ENCODE data around the gene TBC1D22A. TPM values are rescaled to one million over a fixed set of nuclear protein-coding genes. Genes with fewer than 3 reads are reported as not detected.

The TBC1D22A gene
- polyA plus RNA-seq, 1 donor (not counting 4 experiments of a cell fraction or from before 2014, with no cell fraction given), result 20.9 TPM

- no peaks in the 10 kb centered on the region for H3K9me3 ChIP-seq (ENCODE audit: control insufficient read depth, low read depth, low read length)
- H3K9ac ChIP-seq (ENCODE audit: control insufficient read depth, extremely low read depth, insufficient read depth, low read length), result no peak overlapping the region
- dilution Hi-C loops (cut with MboI; ENCODE audit: extremely low pct_ligation_motif_present, low sequenced_read_pairs), result no loop called here
- peaks cover 5 to 7% of the 10 kb centered on the region in 2 experiments for H3K36me3 ChIP-seq (ENCODE audit: control insufficient read depth in 2 of 2, extremely low read depth in 1 of 2, insufficient read depth in 2 of 2, low read length in 2 of 2)
- no peak overlapping the region for H2AFZ ChIP-seq (ENCODE audit: control insufficient read depth, low read length)
- no peaks in the 10 kb centered on the region for H4K20me1 ChIP-seq (ENCODE audit: control insufficient read depth, extremely low read depth, insufficient read depth, low read length)
- FAIRE-seq (no peak), DNase-seq (ENCODE audit: low read depth, low spot score) (no peak)
- no peaks in the 10 kb centered on the region for H3K27me3 ChIP-seq (ENCODE audit: control insufficient read depth, extremely low read depth, insufficient read depth, low read length)
- H3K27ac ChIP-seq (ENCODE audit: control insufficient read depth, insufficient read depth, low read length), result no peak overlapping the region
- no peaks in the 10 kb centered on the region for H3K4me1 ChIP-seq (ENCODE audit: control insufficient read depth, extremely low read depth, insufficient read depth, low read length)
- no peak overlapping the region for H3K4me2 ChIP-seq (ENCODE audit: control insufficient read depth, extremely low read depth, insufficient read depth, low read depth, low read length)
- TF ChIP-seq EZH2 (IDR thresholded peaks at IDR 0.05; ENCODE audit: low read length), result no peak
- TF ChIP-seq, protein P1, sequence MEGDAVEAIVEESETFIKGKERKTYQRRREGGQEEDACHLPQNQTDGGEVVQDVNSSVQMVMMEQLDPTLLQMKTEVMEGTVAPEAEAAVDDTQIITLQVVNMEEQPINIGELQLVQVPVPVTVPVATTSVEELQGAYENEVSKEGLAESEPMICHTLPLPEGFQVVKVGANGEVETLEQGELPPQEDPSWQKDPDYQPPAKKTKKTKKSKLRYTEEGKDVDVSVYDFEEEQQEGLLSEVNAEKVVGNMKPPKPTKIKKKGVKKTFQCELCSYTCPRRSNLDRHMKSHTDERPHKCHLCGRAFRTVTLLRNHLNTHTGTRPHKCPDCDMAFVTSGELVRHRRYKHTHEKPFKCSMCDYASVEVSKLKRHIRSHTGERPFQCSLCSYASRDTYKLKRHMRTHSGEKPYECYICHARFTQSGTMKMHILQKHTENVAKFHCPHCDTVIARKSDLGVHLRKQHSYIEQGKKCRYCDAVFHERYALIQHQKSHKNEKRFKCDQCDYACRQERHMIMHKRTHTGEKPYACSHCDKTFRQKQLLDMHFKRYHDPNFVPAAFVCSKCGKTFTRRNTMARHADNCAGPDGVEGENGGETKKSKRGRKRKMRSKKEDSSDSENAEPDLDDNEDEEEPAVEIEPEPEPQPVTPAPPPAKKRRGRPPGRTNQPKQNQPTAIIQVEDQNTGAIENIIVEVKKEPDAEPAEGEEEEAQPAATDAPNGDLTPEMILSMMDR (optimal IDR thresholded peaks at IDR 0.05 in 1 of 3, IDR thresholded peaks at IDR 0.05 in 1 of 3, conservative IDR thresholded peaks at IDR 0.05 in 1 of 3; ENCODE audit: extremely low read depth in 1 of 3, insufficient read depth in 2 of 3, low read length in 3 of 3), result no peak
- H3K79me2 ChIP-seq (ENCODE audit: control insufficient read depth, insufficient read depth, low read length), result no peaks in the 10 kb centered on the region
- no peaks in the 10 kb centered on the region for H3K9me1 ChIP-seq (ENCODE audit: control insufficient read depth, extremely low read depth, insufficient read depth, low read length)
- H3K4me3 ChIP-seq (ENCODE audit: control insufficient read depth in 2 of 3, extremely low read depth in 1 of 3, insufficient read depth in 2 of 3, low read depth in 1 of 3, low read length in 3 of 3), result no peak overlapping the region
Observed at GRCh38 chr22:47008208-47008885, 245.9 kb downstream of the TBC1D22A start.

DNA sequence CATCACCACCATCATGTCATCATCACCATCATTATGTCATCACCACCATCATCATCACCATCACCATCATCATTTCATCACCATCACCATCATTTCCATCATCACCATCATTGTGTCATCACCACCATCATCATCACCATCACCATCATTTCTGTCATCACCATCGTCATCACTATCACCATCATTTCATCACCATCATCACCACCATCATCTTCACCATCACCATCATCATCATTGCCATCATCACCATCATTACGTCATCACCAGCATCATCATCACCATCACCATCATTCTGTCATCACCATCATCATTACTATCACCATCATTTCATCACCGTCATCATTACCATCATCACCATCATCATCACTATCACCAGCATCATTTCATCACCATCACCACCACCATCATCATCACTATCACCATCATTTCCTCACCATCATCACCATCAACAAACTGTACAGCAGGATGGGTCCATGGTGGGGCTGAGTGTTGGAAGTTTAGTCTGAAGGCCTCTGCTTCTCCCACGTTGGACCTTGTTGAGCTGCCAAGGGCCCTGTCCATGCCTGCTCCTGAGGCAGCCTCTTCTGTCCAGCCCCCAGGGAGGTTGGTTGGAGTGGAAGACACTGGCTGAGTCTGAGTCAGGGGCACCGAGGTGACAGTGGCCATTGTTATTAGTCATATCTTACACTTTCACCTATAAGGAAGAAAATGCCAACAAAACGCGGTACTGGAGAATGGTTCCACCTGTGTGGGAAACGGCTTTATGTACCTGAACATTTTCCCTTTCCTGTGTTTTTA lies 247.1 kb downstream of the TBC1D22A start:
- FAIRE-seq, result no peak
- Histone ChIP-seq H3K4me1 (ENCODE audit: control insufficient read depth, extremely low read depth, insufficient read depth, low read length) (no peaks in the 10 kb centered on the region), H3K4me3 (ENCODE audit: control insufficient read depth in 2 of 3, extremely low read depth in 1 of 3, insufficient read depth in 2 of 3, low read depth in 1 of 3, low read length in 3 of 3) (no peak overlapping the region), H3K27me3 (ENCODE audit: control insufficient read depth, extremely low read depth, insufficient read depth, low read length) (no peaks in the 10 kb centered on the region), H3K27ac (ENCODE audit: control insufficient read depth, insufficient read depth, low read length) (no peak overlapping the region), H3K4me2 (ENCODE audit: control insufficient read depth, extremely low read depth, insufficient read depth, low read depth, low read length) (no peak overlapping the region), H4K20me1 (ENCODE audit: control insufficient read depth, extremely low read depth, insufficient read depth, low read length) (no peaks in the 10 kb centered on the region), H3K36me3 (ENCODE audit: control insufficient read depth in 2 of 2, extremely low read depth in 1 of 2, insufficient read depth in 2 of 2, low read length in 2 of 2) (peaks cover 5 to 7% of the 10 kb centered on the region in 2 experiments), H3K9ac (ENCODE audit: control insufficient read depth, extremely low read depth, insufficient read depth, low read length) (no peak overlapping the region), H3K9me3 (ENCODE audit: control insufficient read depth, low read depth, low read length) (no peaks in the 10 kb centered on the region), H3K79me2 (ENCODE audit: control insufficient read depth, insufficient read depth, low read length) (no peaks in the 10 kb centered on the region), H3K9me1 (ENCODE audit: control insufficient read depth, extremely low read depth, insufficient read depth, low read length) (no peaks in the 10 kb centered on the region), H2AFZ (ENCODE audit: control insufficient read depth, low read length) (no peak overlapping the region)
- no peak for DNase-seq (ENCODE audit: low read depth, low spot score)
- dilution Hi-C loops (cut with MboI; ENCODE audit: extremely low pct_ligation_motif_present, low sequenced_read_pairs), result no loop called here
- TF ChIP-seq, protein P1 (optimal IDR thresholded peaks at IDR 0.05 in 1 of 3, IDR thresholded peaks at IDR 0.05 in 1 of 3, conservative IDR thresholded peaks at IDR 0.05 in 1 of 3; ENCODE audit: extremely low read depth in 1 of 3, insufficient read depth in 2 of 3, low read length in 3 of 3), result no peak

Measured in keratinocyte (primary cell).